ENCODE results near the gene RFT1.

Gene RFT1

GRCh38 chr3:53149006-53149690 lies 18.9 kb upstream of the RFT1 start:
- no peak for DNase-seq (ENCODE audit: low spot score)

GRCh38 chr3:53147903-53148400 lies 17.7 kb upstream of the RFT1 start:
- no peak for DNase-seq (ENCODE audit: low spot score)

GRCh38 chr3:53147151-53147902 lies 17.1 kb upstream of the RFT1 start:
- no peak for DNase-seq (ENCODE audit: low spot score)

GRCh38 chr3:53146319-53146891 lies 16.2 kb upstream of the RFT1 start:
- no peak for DNase-seq (ENCODE audit: low spot score)

- DNase-seq (ENCODE audit: low spot score), result no peak
Measured at GRCh38 chr3:53145713-53146080, 15.5 kb upstream of the RFT1 start.

- no peak for DNase-seq (ENCODE audit: low spot score)
Measured at GRCh38 chr3:53144862-53145712, 14.9 kb upstream of the RFT1 start.

GRCh38 chr3:53144446-53144845 lies 14.2 kb upstream of the RFT1 start:
- DNase-seq (ENCODE audit: low spot score), result no peak

GRCh38 chr3:53142986-53143385 lies 12.8 kb upstream of the RFT1 start:
- no peak for DNase-seq (ENCODE audit: low spot score)

- peak; percentile 83 for DNase-seq (ENCODE audit: low spot score)
Measured at GRCh38 chr3:53140847-53141845, 10.9 kb upstream of the RFT1 start.

- DNase-seq (ENCODE audit: low spot score), result no peak
Measured at GRCh38 chr3:53139906-53140846, 9.9 kb upstream of the RFT1 start.

GRCh38 chr3:53137835-53138446 lies 7.7 kb upstream of the RFT1 start:
- peak; percentile 68 for DNase-seq (ENCODE audit: low spot score)

GRCh38 chr3:53137221-53137620 lies 7.0 kb upstream of the RFT1 start:
- no peak for DNase-seq (ENCODE audit: low spot score)

- peak; percentile 71 for DNase-seq (ENCODE audit: low spot score)
Measured at GRCh38 chr3:53134631-53135232, 4.5 kb upstream of the RFT1 start.

GRCh38 chr3:53132347-53132746 lies 2.1 kb upstream of the RFT1 start:
- DNase-seq (ENCODE audit: low spot score), result no peak

GRCh38 chr3:53131096-53131495 lies 861 bp upstream of the RFT1 start:
- peak; percentile 39 for DNase-seq (ENCODE audit: low spot score)

- DNase-seq (ENCODE audit: low spot score), result peak; percentile 25
Measured at GRCh38 chr3:53129344-53129743, 891 bp downstream of the RFT1 start.

GRCh38 chr3:53126601-53127000 lies 3.6 kb downstream of the RFT1 start:
- no peak for DNase-seq (ENCODE audit: low spot score)

GRCh38 chr3:53123953-53124352 lies 6.3 kb downstream of the RFT1 start:
- DNase-seq (ENCODE audit: low spot score), result no peak

GRCh38 chr3:53123510-53123909 lies 6.7 kb downstream of the RFT1 start:
- no peak for DNase-seq (ENCODE audit: low spot score)

All from RKO (cell line).